ENCODE measurements around the gene CPNE8.

Gene CPNE8

GRCh38 chr12:38610808-38611350, 294.5 kb downstream of the CPNE8 start:
- DNase-seq = no peak

- no peak for DNase-seq
Observed at GRCh38 chr12:38607295-38607694, 298.1 kb downstream of the CPNE8 start.

Measured in DMS153 (cell line).